Tibial artery (tissue), 4 donors: ENCODE measurements around the gene GABRA5.

Source experiments
- DNase-seq, 2 donors: peaks; one replicate each; pipeline ENCODE4 v3.0.0-alpha.2; 2019
- H3K27ac ChIP-seq, 2 donors: fragments of 200-600 bp; sonication (generic) in 1 of 2; 1 replicate in 1 of 2; 2 replicates in 1 of 2; pipeline ENCODE4 v1.5.1; 2018 to 2019; ENCODE audit warnings: mild to moderate bottlenecking in 1 of 2
- H3K27me3 ChIP-seq, 2 donors: fragments of 200-600 bp; sonication (generic) in 1 of 2; one replicate each; pipeline versions ENCODE4 v1.5.1 to v1.6.0; 2016 to 2019
- H3K36me3 ChIP-seq, 3 donors: fragments of 200-600 bp; sonication (generic) in 2 of 3; one replicate each; pipeline ENCODE4 v1.5.1; 2016 to 2019; ENCODE audit warnings: mild to moderate bottlenecking in 2 of 3
- H3K4me1 ChIP-seq, 4 donors: fragments of 200-600 bp; sonication (generic) in 2 of 4; 1 replicate in 3 of 4; 2 replicates in 1 of 4; pipeline ENCODE4 v1.5.1; 2016 to 2019
- H3K4me3 ChIP-seq, 2 donors: fragments of 200-600 bp; sonication (generic) in 1 of 2; 1 replicate in 1 of 2; 2 replicates in 1 of 2; pipeline ENCODE4 v1.5.1; 2018 to 2019; ENCODE audit warnings: mild to moderate bottlenecking in 2 of 2
- H3K9me3 ChIP-seq, 3 donors: fragments of 200-600 bp; sonication (generic) in 1 of 3; one replicate each; pipeline ENCODE4 v1.5.1; 2016 to 2019
- CTCF ChIP-seq, 2 experiments: fragments of 200-600 bp in 1 of 2; fragments of 450-650 bp in 1 of 2; IDR thresholded peaks; one replicate each; pipeline ENCODE4 v1.5.1; 2017 to 2019; ENCODE audit warnings: antibody characterized with exemption in 2 of 2, mild to moderate bottlenecking in 1 of 2, moderate library complexity in 1 of 2
- intact Hi-C: fragments of 100-400 bp; cut with DNase I; formaldehyde crosslinking; loops from one replicate; pipeline ENCODE4 v1.15.0; 2023; ENCODE audit warnings: low total_unique reads

The GABRA5 gene

DNA sequence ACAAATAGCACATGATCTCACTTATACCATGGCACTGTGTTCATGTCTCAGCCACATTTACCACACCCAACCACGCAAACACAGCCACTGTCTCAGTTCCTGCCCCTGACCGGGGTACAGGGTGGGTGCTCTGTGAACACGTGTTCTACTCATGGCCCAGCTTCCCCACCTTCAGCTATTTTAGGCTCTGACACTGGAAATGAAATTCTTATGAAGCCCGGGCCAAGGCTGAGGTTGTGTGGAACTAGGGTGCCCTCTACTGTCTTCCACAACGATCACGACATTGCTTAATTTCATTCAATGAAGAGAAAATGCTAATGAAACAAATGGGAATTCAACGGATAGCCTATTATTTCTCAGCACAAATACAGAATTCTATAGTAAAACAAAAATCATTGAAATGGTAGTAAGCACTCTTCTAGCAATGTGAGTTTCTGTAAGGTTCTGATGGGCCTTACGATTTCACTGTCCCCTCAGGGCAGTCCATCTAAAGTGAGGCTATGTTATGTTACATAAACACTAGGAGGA is 2.1 kb upstream of the GABRA5 start:
- no peak overlapping the region for H3K27ac ChIP-seq
- TF ChIP-seq CTCF (IDR thresholded peaks at IDR 0.05) = peak; percentile 23 to 28
- no peak for DNase-seq
- no peaks in the 10 kb centered on the region for H3K9me3 ChIP-seq
- no peak overlapping the region for H3K4me3 ChIP-seq
- intact Hi-C loops = no loop called here
- H3K27me3 ChIP-seq = peaks cover 0 to 38% of the 10 kb centered on the region in 2 donors
- H3K36me3 ChIP-seq = no peaks in the 10 kb centered on the region
- peaks cover 0 to 15% (median 9%) of the 10 kb centered on the region in 4 donors for H3K4me1 ChIP-seq

DNA sequence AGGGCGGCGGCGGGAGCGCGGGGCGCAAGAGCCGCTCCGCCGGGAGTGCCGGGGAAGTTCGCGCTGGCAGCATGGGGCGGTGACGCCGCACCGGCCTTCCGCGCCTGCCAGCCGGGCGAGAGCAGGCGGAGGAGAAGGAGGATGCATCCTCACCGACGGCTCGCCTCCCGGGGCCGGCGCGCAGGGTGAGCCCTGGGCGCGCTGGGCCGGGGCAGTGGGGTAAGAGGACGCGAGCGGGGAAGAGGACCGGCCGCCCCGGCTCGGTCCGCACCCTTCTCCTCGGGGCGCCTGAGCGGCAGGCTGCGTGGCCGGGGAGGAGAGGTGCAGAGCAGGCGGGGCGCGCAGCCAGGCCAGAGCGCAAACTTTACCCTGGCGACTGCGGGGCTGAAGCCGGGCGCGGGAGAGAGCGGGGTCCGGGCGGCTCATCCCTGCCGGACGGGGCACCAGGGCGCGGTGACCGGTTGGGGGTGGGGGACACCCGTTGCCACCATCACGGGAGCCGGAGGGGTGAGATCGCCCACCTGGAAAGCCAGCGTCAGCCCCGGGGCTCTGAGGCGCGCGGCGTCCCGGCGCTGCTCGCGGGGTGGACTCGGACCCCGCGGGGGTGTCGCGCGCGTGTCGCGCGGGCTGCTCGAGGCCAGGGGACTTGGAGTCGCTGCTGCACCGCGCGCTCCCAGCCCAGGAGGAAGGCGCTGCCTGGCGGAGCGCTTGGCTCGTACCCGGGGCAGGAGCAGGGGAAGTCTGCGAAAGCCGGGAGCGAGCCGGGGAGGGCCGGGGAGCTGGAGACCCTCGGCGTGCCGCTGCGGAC is 542 bp downstream of the GABRA5 start:
- TF ChIP-seq CTCF (IDR thresholded peaks at IDR 0.05) = no peak
- H3K4me3 ChIP-seq = no peak overlapping the region
- H3K4me1 ChIP-seq = peaks cover 0 to 15% (median 9%) of the 10 kb centered on the region in 4 donors
- intact Hi-C loops = no loop called here
- H3K27ac ChIP-seq = no peak overlapping the region
- DNase-seq = no peak
- H3K36me3 ChIP-seq = no peaks in the 10 kb centered on the region
- peaks cover 0 to 42% of the 10 kb centered on the region in 2 donors for H3K27me3 ChIP-seq
- H3K9me3 ChIP-seq = no peaks in the 10 kb centered on the region

DNA sequence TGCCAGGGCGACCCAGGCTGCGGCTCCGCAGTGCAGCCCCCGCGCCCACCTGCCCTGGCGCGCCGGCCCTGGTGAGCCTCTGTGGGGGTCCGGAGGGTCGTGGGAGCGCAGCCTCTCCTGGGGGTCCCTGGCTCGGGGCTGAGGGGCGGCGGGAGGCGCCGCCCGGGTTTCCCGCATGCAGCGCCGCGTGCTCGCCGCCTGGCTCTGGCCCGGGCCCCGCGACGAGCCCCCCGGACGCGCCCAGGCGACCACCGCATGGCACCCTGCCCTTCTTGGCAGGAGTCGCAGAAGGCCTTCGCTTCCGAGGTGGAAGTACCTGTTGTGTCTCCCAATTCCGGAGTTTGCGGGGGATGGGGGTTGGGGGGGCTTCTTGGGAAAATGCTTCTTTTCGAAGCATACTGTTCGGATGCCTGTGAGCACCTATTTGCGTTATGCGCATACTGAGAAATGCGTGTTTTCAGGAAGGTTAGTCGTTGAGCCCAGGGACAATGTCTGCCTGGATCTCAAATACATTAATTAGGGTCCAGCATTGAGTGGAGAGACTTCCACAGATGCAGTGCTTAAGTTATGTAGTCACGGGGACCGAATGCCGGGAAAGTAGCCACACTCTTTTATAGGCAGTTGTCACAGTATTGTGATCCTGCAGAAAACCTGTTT is 1.3 kb downstream of the GABRA5 start:
- H3K36me3 ChIP-seq = no peaks in the 10 kb centered on the region
- H3K4me3 ChIP-seq = no peak overlapping the region
- H3K27me3 ChIP-seq = peaks cover 0 to 42% of the 10 kb centered on the region in 2 donors
- H3K4me1 ChIP-seq = peaks cover 0 to 15% (median 9%) of the 10 kb centered on the region in 4 donors
- no peaks in the 10 kb centered on the region for H3K9me3 ChIP-seq
- no peak for DNase-seq
- TF ChIP-seq CTCF (IDR thresholded peaks at IDR 0.05) = no peak
- intact Hi-C loops = no loop called here
- H3K27ac ChIP-seq = no peak overlapping the region

GRCh38 chr15:26869628-26870027 is 2.8 kb downstream of the GABRA5 start:
- no peak for DNase-seq
- no peaks in the 10 kb centered on the region for H3K9me3 ChIP-seq
- intact Hi-C loops = loop anchor here (5.0 kb wide), 1 partner anchor 1362 kb away; no protein-coding TSS in a partner anchor
- H3K36me3 ChIP-seq = no peaks in the 10 kb centered on the region
- peaks cover 0 to 15% (median 10%) of the 10 kb centered on the region in 4 donors for H3K4me1 ChIP-seq
- H3K27ac ChIP-seq = no peak overlapping the region
- H3K4me3 ChIP-seq = no peak overlapping the region
- peaks cover 0 to 42% of the 10 kb centered on the region in 2 donors for H3K27me3 ChIP-seq
- no peak for TF ChIP-seq CTCF (IDR thresholded peaks at IDR 0.05)

- Histone ChIP-seq H3K36me3 (no peaks in the 10 kb centered on the region), H3K27me3 (peaks cover 0 to 42% of the 10 kb centered on the region in 2 donors), H3K4me3 (no peak overlapping the region), H3K9me3 (no peaks in the 10 kb centered on the region), H3K27ac (no peak overlapping the region), H3K4me1 (peaks cover 0 to 15% (median 10%) of the 10 kb centered on the region in 4 donors)
- no peak for TF ChIP-seq CTCF (IDR thresholded peaks at IDR 0.05)
- no peak for DNase-seq
- intact Hi-C loops = loop anchor here (5.0 kb wide), 1 partner anchor 1363 kb away; no protein-coding TSS in a partner anchor
Measured at GRCh38 chr15:26870346-26870745, 3.5 kb downstream of the GABRA5 start.
